Hepatocyte (in vitro differentiated cells): ENCODE data around the gene SPEG. TPM values are rescaled to one million over a fixed set of nuclear protein-coding genes. Genes with fewer than 3 reads are reported as not detected.
"Not testable (repeated sequence)": the region's sequence is repeated elsewhere in the genome, so short reads cannot be mapped to it uniquely, and the experiment has no call there.

Experiments
- DNase-seq: peaks from one replicate; pipeline ENCODE4 v3.0.0-alpha.2; 2016; ENCODE audit warnings: low spot score
- H2AFZ ChIP-seq: fragments of 200-600 bp; sonication (generic); 2 replicates; pipeline ENCODE4 v1.6.0; 2016; ENCODE audit warnings: antibody characterized with exemption, mild to moderate bottlenecking
- H3K27ac ChIP-seq: fragments of 200-600 bp; sonication (generic); 2 replicates; pipeline ENCODE4 v1.5.1; 2016; ENCODE audit warnings: mild to moderate bottlenecking
- H3K27me3 ChIP-seq: fragments of 200-600 bp; sonication (generic); 2 replicates; pipeline ENCODE4 v1.6.1; 2016
- H3K36me3 ChIP-seq: fragments of 200-600 bp; sonication (generic); replicated peaks from 2 replicates; pipeline ENCODE4 v1.5.1; 2016; ENCODE audit warnings: low read depth; ENCODE audit not compliant: insufficient read depth
- H3K4me1 ChIP-seq: fragments of 200-600 bp; sonication (generic); 2 replicates; pipeline ENCODE4 v1.5.1; 2016; ENCODE audit warnings: mild to moderate bottlenecking, moderate library complexity; ENCODE audit not compliant: insufficient read depth
- H3K4me2 ChIP-seq: fragments of 200-600 bp; sonication (generic); 2 replicates; pipeline ENCODE4 v1.6.0; 2016
- H3K4me3 ChIP-seq: fragments of 200-600 bp; sonication (generic); 2 replicates; pipeline ENCODE4 v1.5.1; 2016; ENCODE audit warnings: mild to moderate bottlenecking
- H3K79me2 ChIP-seq: fragments of 200-600 bp; sonication (generic); 2 replicates; pipeline ENCODE4 v1.6.0; 2017; ENCODE audit warnings: mild to moderate bottlenecking
- H3K9me2 ChIP-seq: fragments of 200-600 bp; sonication (generic); replicated peaks from 2 replicates; pipeline ENCODE4 v1.6.0; 2017; ENCODE audit warnings: mild to moderate bottlenecking; ENCODE audit not compliant: insufficient read depth
- H3K9me3 ChIP-seq: fragments of 200-600 bp; sonication (generic); 2 replicates; pipeline ENCODE4 v1.5.1; 2016; ENCODE audit warnings: low read depth, mild to moderate bottlenecking
- H4K20me1 ChIP-seq: fragments of 200-600 bp; sonication (generic); 2 replicates; pipeline ENCODE4 v1.6.0; 2016; ENCODE audit warnings: mild to moderate bottlenecking; ENCODE audit not compliant: insufficient read depth, poor library complexity, severe bottlenecking
- CTCF ChIP-seq: fragments of 200-600 bp; sonication (generic); IDR thresholded peaks from 2 replicates; pipeline ENCODE4 v1.5.1; 2016; ENCODE audit warnings: antibody characterized with exemption, mild to moderate bottlenecking; ENCODE audit not compliant: poor library complexity
- EZH2 ChIP-seq: fragments of 200-600 bp; sonication (generic); IDR thresholded peaks from 2 replicates; pipeline ENCODE4 v1.6.1; 2016; ENCODE audit warnings: antibody characterized with exemption, mild to moderate bottlenecking, borderline replicate concordance
- EZH2phosphoT487 ChIP-seq: fragments of 200-600 bp; sonication (generic); IDR thresholded peaks from one replicate; pipeline ENCODE4 v1.6.1; 2018; ENCODE audit warnings: antibody characterized with exemption, mild to moderate bottlenecking, low read depth, moderate library complexity; ENCODE audit not compliant: unreplicated experiment, severe bottlenecking
- WGBS: methylation state at CpG from one replicate; pipeline ENCODE4 v1.1.6; 2016; ENCODE audit warnings: low lambda C conversion rate; ENCODE audit errors: missing lambda C conversion rate; 5-methylcytosine and 5-hydroxymethylcytosine counted together
- polyA plus RNA-seq: library from polyadenylated mRNA; unstranded; fragments of >200 nt; fragmentation: Nextera tagmentation; extraction: Ambion mirVana; gene quantifications from 2 replicates; pipeline ENCODE4 v1.2.1, GENCODE V29; 2016
- total RNA-seq: library from RNA; depleted of rRNA; stranded (reverse); fragments of >200 nt; gene quantifications from 2 replicates; pipeline ENCODE4 v1.2.3, GENCODE V29; 2014

SPEG gene
- total and polyA plus RNA-seq, 2 experiments from 2014 or later, result 21.6 to 40.0 TPM

- Histone ChIP-seq H3K9me3 (no peaks in the 10 kb centered on the region), H3K9me2 (no peaks in the 10 kb centered on the region), H3K4me3 (no peak overlapping the region), H4K20me1 (no peaks in the 10 kb centered on the region), H2AFZ (no peak overlapping the region), H3K36me3 (no peaks in the 10 kb centered on the region), H3K4me1 (peaks cover 24% of the 10 kb centered on the region), H3K27me3 (no peaks in the 10 kb centered on the region), H3K79me2 (no peaks in the 10 kb centered on the region), H3K27ac (peak overlapping the region; percentile 79), H3K4me2 (no peak overlapping the region)
- WGBS, result 86% methylated on average over 7 of the region's 7 CpGs
- DNase-seq, result no peak
- no peak for TF ChIP-seq CTCF
- no peak for TF ChIP-seq EZH2phosphoT487
- no peak for TF ChIP-seq EZH2
Observed at GRCh38 chr2:219405958-219406860, 28.4 kb upstream of the SPEG start.

GRCh38 chr2:219406861-219407230 is 27.8 kb upstream of the SPEG start:
- no peak for TF ChIP-seq EZH2phosphoT487
- TF ChIP-seq EZH2, result no peak
- TF ChIP-seq CTCF, result no peak
- Histone ChIP-seq H2AFZ (no peak overlapping the region), H3K4me3 (no peak overlapping the region), H3K4me2 (no peak overlapping the region), H3K36me3 (no peaks in the 10 kb centered on the region), H3K27ac (peak overlapping the region; percentile 79), H4K20me1 (no peaks in the 10 kb centered on the region), H3K27me3 (no peaks in the 10 kb centered on the region), H3K9me2 (no peaks in the 10 kb centered on the region), H3K4me1 (peaks cover 23% of the 10 kb centered on the region), H3K79me2 (no peaks in the 10 kb centered on the region), H3K9me3 (no peaks in the 10 kb centered on the region)
- 62% methylated on average over 3 of the region's 3 CpGs for WGBS
- DNase-seq, result peak; percentile 72

- 85% methylated on average over 5 of the region's 5 CpGs for WGBS
- not testable (repeated sequence) for H3K79me2 ChIP-seq, H2AFZ ChIP-seq, H3K4me3 ChIP-seq, H3K9me3 ChIP-seq, H3K36me3 ChIP-seq, DNase-seq, H3K9me2 ChIP-seq, H3K27me3 ChIP-seq, H3K4me2 ChIP-seq, H4K20me1 ChIP-seq
- H3K4me1 ChIP-seq, result peaks cover 20% of the 10 kb centered on the region
- H3K27ac ChIP-seq, result peak overlapping the region; percentile 77
Observed at GRCh38 chr2:219407343-219407742, 27.3 kb upstream of the SPEG start.

- Histone ChIP-seq H3K4me1 (peaks cover 15% of the 10 kb centered on the region), H4K20me1 (no peaks in the 10 kb centered on the region), H3K4me2 (no peak overlapping the region), H3K9me3 (no peaks in the 10 kb centered on the region), H2AFZ (no peak overlapping the region), H3K9me2 (no peaks in the 10 kb centered on the region), H3K36me3 (no peaks in the 10 kb centered on the region), H3K79me2 (no peaks in the 10 kb centered on the region), H3K27ac (peak overlapping the region; percentile 77), H3K27me3 (no peaks in the 10 kb centered on the region), H3K4me3 (no peak overlapping the region)
- DNase-seq, result no peak
- TF ChIP-seq EZH2, result no peak
- TF ChIP-seq CTCF, result no peak
- TF ChIP-seq EZH2phosphoT487, result no peak
- 80% methylated on average over 2 of the region's 5 CpGs for WGBS
Observed at GRCh38 chr2:219408204-219408603, 26.4 kb upstream of the SPEG start.
